Activated CD4-positive, CD25-positive, alpha-beta regulatory T cell treated with anti-CD3 and anti-CD28 coated beads, Interleukin-2, amount 50 U/mL, for 16 hours (primary cell): ENCODE measurements around the gene ERICH2.

Experiments used
- DNase-seq: peaks from one replicate; pipeline ENCODE4 v3.0.0-alpha.2; 2020; ENCODE audit warnings: low read depth, low spot score

The ERICH2 gene

GRCh38 chr2:170842785-170843184 is 72.6 kb downstream of the ERICH2 start:
- DNase-seq, result no peak

GRCh38 chr2:170843656-170844055 is 73.5 kb downstream of the ERICH2 start:
- DNase-seq, result no peak

DNA sequence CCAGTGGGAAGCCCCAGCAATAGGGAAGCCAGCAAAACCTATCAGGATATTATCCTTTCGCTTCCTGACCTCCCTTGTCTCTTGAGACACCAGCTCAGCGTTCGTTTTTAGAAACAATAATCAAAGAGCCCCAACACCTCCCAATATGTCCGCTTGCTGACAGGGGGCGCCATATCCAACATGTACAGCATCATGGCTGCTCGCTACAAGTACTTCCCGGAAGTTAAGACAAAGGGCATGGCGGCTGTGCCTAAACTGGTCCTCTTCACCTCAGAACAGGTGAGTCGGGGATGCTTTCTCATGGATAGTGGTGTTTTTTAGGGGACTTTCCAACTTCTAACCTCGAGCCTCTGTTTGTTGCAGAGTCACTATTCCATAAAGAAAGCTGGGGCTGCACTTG is 75.2 kb downstream of the ERICH2 start:
- DNase-seq, result no peak

- DNase-seq, result no peak
Measured at GRCh38 chr2:170846314-170846713, 76.1 kb downstream of the ERICH2 start.

DNA sequence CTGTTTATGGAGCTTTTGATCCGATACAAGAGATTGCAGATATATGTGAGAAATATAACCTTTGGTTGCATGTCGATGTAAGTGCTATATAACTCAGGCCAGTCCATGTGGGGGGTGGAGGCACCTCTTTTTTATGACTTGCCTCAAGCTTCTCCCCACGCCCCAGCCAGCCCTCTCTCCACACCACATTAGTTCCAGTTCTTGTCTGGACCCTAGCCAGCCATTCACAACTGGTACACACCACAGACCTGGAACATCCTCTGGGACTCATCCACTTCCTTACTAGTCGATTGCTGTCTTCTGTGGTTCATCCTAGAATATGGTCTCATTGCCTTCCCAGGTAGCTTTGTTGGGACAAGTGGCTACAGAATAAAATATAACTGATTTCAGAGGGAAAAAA is 77.5 kb downstream of the ERICH2 start:
- no peak for DNase-seq
